HG02610 (cell line): Measurements from ENCODE around the gene PVALEF.

ENCODE experiments used
- ATAC-seq: cut with Tn5 transposase; IDR thresholded peaks from one replicate; pipeline ENCODE4 v1.9.1; 2021; ENCODE audit warnings: mild to moderate bottlenecking, moderate library complexity; ENCODE audit not compliant: unreplicated experiment

The PVALEF gene

GRCh38 chr17:81160747-81161453 lies 4.4 kb upstream of the PVALEF start:
- ATAC-seq: no peak

GRCh38 chr17:81161536-81161935 lies 3.8 kb upstream of the PVALEF start:
- ATAC-seq: no peak

- no peak for ATAC-seq
Measured at GRCh38 chr17:81161972-81162371, 3.3 kb upstream of the PVALEF start.

GRCh38 chr17:81162491-81162890 lies 2.8 kb upstream of the PVALEF start:
- ATAC-seq: no peak

GRCh38 chr17:81163051-81163695 lies 2.1 kb upstream of the PVALEF start:
- ATAC-seq: no peak

GRCh38 chr17:81163703-81164370 lies 1.5 kb upstream of the PVALEF start:
- no peak for ATAC-seq

- no peak for ATAC-seq
Measured at GRCh38 chr17:81164371-81165245, 699 bp upstream of the PVALEF start.

- no peak for ATAC-seq
Measured at GRCh38 chr17:81166033-81166492, 756 bp downstream of the PVALEF start, which contains the start of gene AATK. TSS of gene AATK (minus strand) at chr17:81166221. CDS start at chr17:81165992, 229 bp downstream.

GRCh38 chr17:81167194-81167524 lies 1.9 kb downstream of the PVALEF start:
- no peak for ATAC-seq

GRCh38 chr17:81167638-81168037 lies 2.3 kb downstream of the PVALEF start:
- no peak for ATAC-seq

- ATAC-seq: no peak
Measured at GRCh38 chr17:81169870-81170309, 4.6 kb downstream of the PVALEF start.

- no peak for ATAC-seq
Measured at GRCh38 chr17:81170727-81171494, 5.6 kb downstream of the PVALEF start.

- no peak for ATAC-seq
Measured at GRCh38 chr17:81171941-81172340, 6.6 kb downstream of the PVALEF start.

GRCh38 chr17:81173052-81173761 lies 7.9 kb downstream of the PVALEF start:
- ATAC-seq: no peak

- ATAC-seq: no peak
Measured at GRCh38 chr17:81173762-81174155, 8.5 kb downstream of the PVALEF start.

GRCh38 chr17:81176666-81177065 lies 11.4 kb downstream of the PVALEF start:
- no peak for ATAC-seq

- no peak for ATAC-seq
Measured at GRCh38 chr17:81178136-81179091, 13.1 kb downstream of the PVALEF start.

GRCh38 chr17:81179220-81179619 lies 13.9 kb downstream of the PVALEF start:
- no peak for ATAC-seq
